Activated naive CD8-positive, alpha-beta T cell treated with anti-CD3 and anti-CD28 coated beads, Interleukin-2, amount 10 ng/mL, durations not matched to agents 7 days and 5 days (primary cell): ENCODE results near the gene RPAP3. TPM values are rescaled to one million over a fixed set of nuclear protein-coding genes. Genes with fewer than 3 reads are reported as not detected.
"Not testable (repeated sequence)": the region's sequence is repeated elsewhere in the genome, so short reads cannot be mapped to it uniquely, and the experiment has no call there.

ENCODE experiments used
- ATAC-seq: fragments of 150-1000 bp; cut with Tn5 transposase; one replicate; pipeline ENCODE4 v1.10.0; 2021; ENCODE audit warnings: low read depth, moderate library complexity
- POLR2A ChIA-PET: fragments of 350-600 bp; sonication (Branson Sonifier 250); formaldehyde crosslinking; loops from one replicate; lab custom pipeline; 2021; ENCODE audit warnings: antibody characterized with exemption; lab: Charles Lee
- DNase-seq: peaks from one replicate; pipeline ENCODE4 v3.0.0; 2021
- H3K27ac Mint-ChIP-seq: one replicate; pipeline ENCODE4 v1.8.0; 2022; ENCODE audit warnings: mild to moderate bottlenecking, mixed read lengths
- H3K27me3 Mint-ChIP-seq: one replicate; pipeline ENCODE4 v1.8.0; 2022; ENCODE audit warnings: mild to moderate bottlenecking, moderate library complexity, mixed read lengths
- H3K36me3 Mint-ChIP-seq: one replicate; pipeline ENCODE4 v1.8.0; 2021; ENCODE audit warnings: mild to moderate bottlenecking, mixed read lengths
- H3K4me1 Mint-ChIP-seq: one replicate; pipeline ENCODE4 v1.8.0; 2021; ENCODE audit warnings: mixed read lengths
- H3K4me3 Mint-ChIP-seq: one replicate; pipeline ENCODE4 v1.8.0; 2022; ENCODE audit warnings: mild to moderate bottlenecking, moderate library complexity, mixed read lengths
- H3K9me3 Mint-ChIP-seq: one replicate; pipeline ENCODE4 v1.8.0; 2021; ENCODE audit warnings: mixed read lengths
- total RNA-seq, 2 experiments: library from RNA; stranded (reverse); gene quantifications; one replicate each; pipeline ENCODE4 v1.2.3, GENCODE V29; 2021

The RPAP3 gene
- total RNA-seq, 2 experiments from 2014 or later: 36.0 to 41.1 TPM

- Mint-ChIP-seq H3K4me3 (no peak overlapping the region), H3K27me3 (no peaks in the 10 kb centered on the region), H3K36me3 (peaks cover 59% of the 10 kb centered on the region), H3K4me1 (peaks cover 11% of the 10 kb centered on the region), H3K9me3 (no peaks in the 10 kb centered on the region), H3K27ac (no peak overlapping the region)
- ATAC-seq (no peak), DNase-seq (no peak)
- POLR2A ChIA-PET: no interaction called here
Measured at GRCh38 chr12:47679785-47680184, 26.0 kb downstream of the RPAP3 start.

- H3K4me3 Mint-ChIP-seq: no peak overlapping the region
- H3K36me3 Mint-ChIP-seq: peaks cover 46% of the 10 kb centered on the region
- H3K27me3 Mint-ChIP-seq: no peaks in the 10 kb centered on the region
- POLR2A ChIA-PET: no interaction called here
- peaks cover 11% of the 10 kb centered on the region for H3K4me1 Mint-ChIP-seq
- H3K27ac Mint-ChIP-seq: no peak overlapping the region
- ATAC-seq: no peak
- no peaks in the 10 kb centered on the region for H3K9me3 Mint-ChIP-seq
- DNase-seq: no peak
Measured at GRCh38 chr12:47672068-47672467, 33.8 kb downstream of the RPAP3 start.

DNA sequence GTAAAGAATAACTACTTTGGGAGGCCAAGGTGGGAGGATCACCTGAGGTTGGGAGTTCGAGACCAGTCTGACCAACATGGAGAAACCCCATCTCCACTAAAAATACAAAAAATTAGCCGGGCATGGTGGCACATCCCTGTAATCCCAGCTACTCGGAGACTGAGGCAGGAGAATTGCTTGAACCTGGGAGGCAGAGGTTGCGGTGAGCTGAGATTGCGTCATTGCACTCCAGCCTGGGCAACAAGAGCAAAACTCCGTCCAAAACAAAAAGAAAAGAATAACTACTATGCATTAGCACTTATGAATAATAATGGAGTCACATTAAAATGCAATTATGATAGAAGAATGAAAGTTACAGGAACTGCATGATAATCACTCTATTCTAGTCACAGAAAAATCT lies 37.9 kb downstream of the RPAP3 start:
- H3K9me3 Mint-ChIP-seq, DNase-seq, ATAC-seq, H3K27ac Mint-ChIP-seq, POLR2A ChIA-PET, H3K4me3 Mint-ChIP-seq, H3K27me3 Mint-ChIP-seq, H3K4me1 Mint-ChIP-seq: not testable (repeated sequence)
- H3K36me3 Mint-ChIP-seq: peaks cover 30% of the 10 kb centered on the region

DNA sequence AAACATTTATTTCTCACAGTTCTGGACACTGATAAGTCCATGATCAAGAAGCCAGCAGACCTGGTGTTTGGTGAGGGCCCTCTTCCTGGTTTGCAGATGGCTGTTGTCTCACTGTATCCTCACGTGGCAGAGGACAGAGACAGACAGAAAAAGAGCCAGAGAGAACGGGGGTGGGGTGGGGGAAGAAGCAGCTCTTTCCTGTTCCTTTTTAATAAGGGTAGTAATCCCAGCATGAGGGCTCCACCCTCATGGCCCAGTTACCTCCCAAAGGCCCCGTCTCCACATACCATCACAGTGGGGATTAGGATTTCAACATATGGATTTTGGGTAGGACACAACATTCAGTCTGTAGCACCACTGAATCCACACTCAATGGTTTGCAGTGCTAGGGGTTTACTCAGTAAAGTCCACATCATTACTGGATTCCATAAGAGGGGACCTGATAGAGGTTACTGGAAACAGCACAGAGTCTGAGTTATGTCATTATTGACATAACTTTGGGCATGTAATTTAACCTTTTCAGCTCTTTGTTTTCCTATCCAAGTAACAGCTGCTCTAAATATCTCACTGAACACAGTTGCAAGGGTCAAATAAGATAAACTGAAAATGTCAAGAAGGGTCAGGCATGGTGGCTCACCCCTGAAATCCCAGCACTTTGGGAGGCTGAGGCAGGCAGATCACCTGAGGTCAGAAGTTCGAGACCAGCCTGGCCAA lies 53.2 kb downstream of the RPAP3 start:
- ATAC-seq (no peak), DNase-seq (no peak)
- peaks cover 9% of the 10 kb centered on the region for H3K4me1 Mint-ChIP-seq
- H3K4me3 Mint-ChIP-seq: no peak overlapping the region
- H3K27ac Mint-ChIP-seq: no peak overlapping the region
- no peaks in the 10 kb centered on the region for H3K9me3 Mint-ChIP-seq
- POLR2A ChIA-PET: no interaction called here
- H3K36me3 Mint-ChIP-seq: peaks cover 8% of the 10 kb centered on the region
- no peaks in the 10 kb centered on the region for H3K27me3 Mint-ChIP-seq

DNA sequence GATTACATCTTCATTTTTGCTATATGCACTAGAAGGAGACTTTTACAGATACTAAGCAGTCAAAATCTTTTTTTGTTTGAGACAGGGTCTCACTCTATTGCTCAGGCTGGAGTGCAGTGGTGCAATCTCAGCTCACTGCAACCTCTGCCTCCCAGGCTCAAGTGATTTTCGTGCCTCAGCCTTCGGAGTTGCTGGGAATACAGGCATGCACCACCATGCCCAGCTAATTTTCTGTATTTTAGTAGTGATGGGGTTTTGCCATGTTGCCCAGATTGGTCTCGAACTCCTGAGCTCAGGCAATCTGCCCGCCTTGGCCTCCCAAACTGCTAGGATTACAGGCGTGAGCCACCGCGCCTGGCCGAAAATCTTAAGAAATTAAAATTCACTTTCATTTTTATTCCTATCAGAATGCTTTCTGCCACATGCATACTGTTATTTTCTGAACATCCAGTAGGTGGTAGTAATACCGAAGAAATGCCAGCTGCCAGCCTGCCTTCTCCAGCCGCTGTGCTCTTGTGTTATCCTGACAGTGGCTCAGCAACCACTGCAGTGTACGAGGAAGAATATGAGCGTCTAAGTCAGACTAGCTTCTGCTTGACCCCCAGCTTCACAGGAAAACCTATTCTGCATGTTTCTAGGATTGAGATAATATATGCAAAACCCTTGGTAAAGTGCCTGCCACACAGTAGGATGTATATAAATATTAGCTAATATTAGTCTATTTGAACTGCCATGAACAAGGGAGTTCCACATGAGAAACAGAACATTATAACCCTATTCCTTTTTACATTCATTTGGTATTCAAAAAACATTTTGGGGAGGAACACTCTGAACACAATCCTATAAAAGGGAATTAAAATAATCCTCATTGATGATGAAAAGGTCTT lies 54.2 kb downstream of the RPAP3 start:
- DNase-seq: peak; percentile 35
- Mint-ChIP-seq H3K4me3 (peak overlapping the region; percentile 36), H3K27ac (peak overlapping the region; percentile 56), H3K36me3 (peaks cover 10% of the 10 kb centered on the region), H3K4me1 (peaks cover 9% of the 10 kb centered on the region), H3K9me3 (no peaks in the 10 kb centered on the region), H3K27me3 (no peaks in the 10 kb centered on the region)
- POLR2A ChIA-PET: no interaction called here
- peak; percentile 77 for ATAC-seq

GRCh38 chr12:47650469-47650868 lies 55.4 kb downstream of the RPAP3 start:
- Mint-ChIP-seq H3K27ac (peak overlapping the region; percentile 1), H3K4me3 (no peak overlapping the region), H3K36me3 (peaks cover 15% of the 10 kb centered on the region), H3K4me1 (peaks cover 9% of the 10 kb centered on the region), H3K27me3 (no peaks in the 10 kb centered on the region), H3K9me3 (no peaks in the 10 kb centered on the region)
- no peak for ATAC-seq
- POLR2A ChIA-PET: no interaction called here
- no peak for DNase-seq

GRCh38 chr12:47649381-47649780 lies 56.4 kb downstream of the RPAP3 start:
- no peaks in the 10 kb centered on the region for H3K27me3 Mint-ChIP-seq
- H3K9me3 Mint-ChIP-seq: peaks cover 6% of the 10 kb centered on the region
- peaks cover 20% of the 10 kb centered on the region for H3K36me3 Mint-ChIP-seq
- no peak overlapping the region for H3K27ac Mint-ChIP-seq
- peaks cover 9% of the 10 kb centered on the region for H3K4me1 Mint-ChIP-seq
- DNase-seq (no peak), ATAC-seq (no peak)
- POLR2A ChIA-PET: no interaction called here
- H3K4me3 Mint-ChIP-seq: no peak overlapping the region

DNA sequence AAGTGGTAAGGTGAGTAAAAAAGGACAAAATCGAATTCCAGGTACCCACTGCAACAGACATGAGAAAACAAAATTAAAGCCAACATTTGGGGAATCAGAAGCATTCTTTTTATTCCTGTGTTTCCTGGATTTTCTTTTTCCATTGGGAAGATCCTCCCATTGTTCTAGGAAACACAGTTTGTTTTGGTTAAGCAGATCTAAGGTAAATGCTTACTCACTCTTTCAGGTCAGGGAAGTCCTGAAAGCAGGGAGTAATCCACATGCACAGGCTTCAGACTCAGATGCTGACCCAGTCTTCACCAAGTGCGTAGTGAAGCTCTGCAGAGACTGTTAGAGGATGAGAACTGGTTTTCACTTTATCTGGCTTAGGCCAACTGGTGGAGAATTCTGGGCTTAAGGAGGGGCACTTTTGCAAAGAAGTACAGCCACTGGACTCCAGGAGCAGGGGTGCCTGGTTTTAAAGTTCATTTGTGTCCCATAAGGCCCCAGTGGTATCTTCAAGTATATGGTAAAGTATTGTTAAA lies 57.7 kb downstream of the RPAP3 start:
- Mint-ChIP-seq H3K4me3 (no peak overlapping the region), H3K9me3 (peaks cover 8% of the 10 kb centered on the region), H3K27ac (no peak overlapping the region), H3K36me3 (peaks cover 24% of the 10 kb centered on the region), H3K27me3 (no peaks in the 10 kb centered on the region), H3K4me1 (peaks cover 9% of the 10 kb centered on the region)
- POLR2A ChIA-PET: no interaction called here
- ATAC-seq (no peak), DNase-seq (no peak)

DNA sequence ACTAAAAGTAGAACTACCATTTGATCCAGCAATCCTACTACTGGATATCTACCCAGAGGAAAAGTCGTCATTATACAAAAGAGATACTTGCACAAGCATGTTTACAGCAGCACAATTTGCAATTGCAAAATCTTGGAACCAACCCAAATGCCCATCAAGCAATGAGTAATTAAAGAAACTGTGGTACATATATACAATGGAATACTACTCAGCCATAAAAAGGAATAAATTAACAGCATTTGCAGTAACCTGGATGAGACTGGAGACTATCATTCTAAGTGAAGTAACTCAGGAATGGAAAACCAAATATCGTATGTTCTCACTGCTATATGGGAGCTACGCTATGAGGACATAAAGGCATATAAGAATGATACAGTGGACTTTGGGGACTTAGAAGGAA lies 63.5 kb downstream of the RPAP3 start:
- Mint-ChIP-seq H3K9me3 (peaks cover 34% of the 10 kb centered on the region), H3K36me3 (peaks cover 69% of the 10 kb centered on the region)
- H3K27ac Mint-ChIP-seq, H3K4me1 Mint-ChIP-seq, ATAC-seq, DNase-seq, POLR2A ChIA-PET, H3K4me3 Mint-ChIP-seq, H3K27me3 Mint-ChIP-seq: not testable (repeated sequence)

GRCh38 chr12:47636908-47637780 lies 68.7 kb downstream of the RPAP3 start:
- Mint-ChIP-seq H3K9me3 (peaks cover 27% of the 10 kb centered on the region), H3K27ac (no peak overlapping the region), H3K27me3 (no peaks in the 10 kb centered on the region), H3K4me3 (no peak overlapping the region), H3K4me1 (no peaks in the 10 kb centered on the region), H3K36me3 (peaks cover 51% of the 10 kb centered on the region)
- no peak for ATAC-seq
- POLR2A ChIA-PET: interaction anchor here (0.6 to 1.5 kb wide), 2 partner anchors 9 to 69 kb away, joined by 4 read pairs; no protein-coding TSS in a partner anchor
- DNase-seq: peak; percentile 35

GRCh38 chr12:47635770-47636169 lies 70.1 kb downstream of the RPAP3 start:
- DNase-seq, POLR2A ChIA-PET, H3K27me3 Mint-ChIP-seq, H3K27ac Mint-ChIP-seq, ATAC-seq, H3K4me3 Mint-ChIP-seq, H3K4me1 Mint-ChIP-seq: not testable (repeated sequence)
- Mint-ChIP-seq H3K36me3 (peaks cover 47% of the 10 kb centered on the region), H3K9me3 (peaks cover 26% of the 10 kb centered on the region)

GRCh38 chr12:47634127-47634526 lies 71.7 kb downstream of the RPAP3 start:
- no peak for DNase-seq

GRCh38 chr12:47621960-47622359 lies 83.9 kb downstream of the RPAP3 start:
- DNase-seq: no peak
- H3K27me3 Mint-ChIP-seq: no peaks in the 10 kb centered on the region
- H3K27ac Mint-ChIP-seq: no peak overlapping the region
- peaks cover 38% of the 10 kb centered on the region for H3K36me3 Mint-ChIP-seq
- ATAC-seq: no peak
- POLR2A ChIA-PET: no interaction called here
- peaks cover 6% of the 10 kb centered on the region for H3K9me3 Mint-ChIP-seq
- no peak overlapping the region for H3K4me3 Mint-ChIP-seq
- H3K4me1 Mint-ChIP-seq: no peaks in the 10 kb centered on the region

More at GRCh38 chr12:47634127-47634526, 71.7 kb downstream of the RPAP3 start:
- Mint-ChIP-seq H3K4me1 (no peaks in the 10 kb centered on the region), H3K9me3 (peaks cover 22% of the 10 kb centered on the region), H3K27ac (no peak overlapping the region), H3K36me3 (peaks cover 40% of the 10 kb centered on the region), H3K27me3 (no peaks in the 10 kb centered on the region), H3K4me3 (no peak overlapping the region)
- peak; percentile 30 for ATAC-seq
- POLR2A ChIA-PET: interaction anchor here (0.6 kb wide), 1 partner anchor 41 kb away, joined by 3 read pairs; no protein-coding TSS in a partner anchor
